HUES64 (cell line): ENCODE measurements around the gene NCBP2.
"Not testable (repeated sequence)": the region's sequence is repeated elsewhere in the genome, so short reads cannot be mapped to it uniquely, and the experiment has no call there.

Source experiments
- H3K27ac ChIP-seq: 2 replicates; pipeline ENCODE4 v1.7.0; 2013; ENCODE audit warnings: low read depth, low read length, inconsistent platforms
- H3K27me3 ChIP-seq: 2 replicates; pipeline ENCODE4 v1.6.1; 2013; ENCODE audit warnings: mild to moderate bottlenecking, low read length; ENCODE audit not compliant: insufficient read depth
- H3K36me3 ChIP-seq: 2 replicates; pipeline ENCODE4 v1.6.1; 2013; ENCODE audit warnings: mild to moderate bottlenecking, low read length; ENCODE audit not compliant: insufficient read depth
- H3K4me1 ChIP-seq: 2 replicates; pipeline ENCODE4 v1.6.1; 2013; ENCODE audit warnings: mild to moderate bottlenecking, low read length, moderate library complexity; ENCODE audit not compliant: insufficient read depth
- H3K4me3 ChIP-seq: 2 replicates; pipeline ENCODE4 v1.5.1; 2013; ENCODE audit warnings: mild to moderate bottlenecking, low read length, moderate library complexity
- H3K9ac ChIP-seq: 2 replicates; pipeline ENCODE4 v1.6.1; 2013; ENCODE audit warnings: mild to moderate bottlenecking, low read depth, low read length
- H3K9me3 ChIP-seq: 2 replicates; pipeline ENCODE4 v1.6.1; 2013; ENCODE audit warnings: low read depth, low read length; ENCODE audit not compliant: insufficient read depth
- WGBS: fragments of 150-250, 120-280 bp; methylation state at CpG from one replicate; pipeline ENCODE4 v1.1.7; 2013; ENCODE audit warnings: missing lambda C conversion rate; 5-methylcytosine and 5-hydroxymethylcytosine counted together

Gene NCBP2

DNA sequence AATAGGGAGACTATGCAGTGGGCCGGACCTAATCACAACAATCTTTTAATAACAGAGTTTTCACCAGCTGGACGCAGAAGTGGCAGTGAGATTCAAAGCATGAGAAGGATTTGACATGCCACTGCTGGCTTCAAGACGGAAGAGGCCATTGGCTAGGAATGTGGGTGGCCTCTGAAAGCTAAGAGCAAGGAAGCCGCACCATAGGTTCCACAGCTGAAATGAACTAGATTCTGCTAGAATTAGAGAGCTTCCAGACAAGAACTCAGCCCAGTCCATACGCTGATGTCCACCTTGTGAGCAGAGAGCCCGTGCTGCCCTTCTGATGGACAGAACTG is 6.9 kb upstream of the NCBP2 start:
- Histone ChIP-seq H3K9ac (no peak overlapping the region), H3K4me3 (no peak overlapping the region), H3K9me3 (no peaks in the 10 kb centered on the region), H3K4me1 (no peaks in the 10 kb centered on the region), H3K36me3 (0 out of 2 replicates have a peak, but pooled peaks cover 2% of the 10 kb centered on the region), H3K27me3 (peaks cover 7% of the 10 kb centered on the region), H3K27ac (no peak overlapping the region)
- WGBS = 85% methylated on average over 6 of the region's 6 CpGs

DNA sequence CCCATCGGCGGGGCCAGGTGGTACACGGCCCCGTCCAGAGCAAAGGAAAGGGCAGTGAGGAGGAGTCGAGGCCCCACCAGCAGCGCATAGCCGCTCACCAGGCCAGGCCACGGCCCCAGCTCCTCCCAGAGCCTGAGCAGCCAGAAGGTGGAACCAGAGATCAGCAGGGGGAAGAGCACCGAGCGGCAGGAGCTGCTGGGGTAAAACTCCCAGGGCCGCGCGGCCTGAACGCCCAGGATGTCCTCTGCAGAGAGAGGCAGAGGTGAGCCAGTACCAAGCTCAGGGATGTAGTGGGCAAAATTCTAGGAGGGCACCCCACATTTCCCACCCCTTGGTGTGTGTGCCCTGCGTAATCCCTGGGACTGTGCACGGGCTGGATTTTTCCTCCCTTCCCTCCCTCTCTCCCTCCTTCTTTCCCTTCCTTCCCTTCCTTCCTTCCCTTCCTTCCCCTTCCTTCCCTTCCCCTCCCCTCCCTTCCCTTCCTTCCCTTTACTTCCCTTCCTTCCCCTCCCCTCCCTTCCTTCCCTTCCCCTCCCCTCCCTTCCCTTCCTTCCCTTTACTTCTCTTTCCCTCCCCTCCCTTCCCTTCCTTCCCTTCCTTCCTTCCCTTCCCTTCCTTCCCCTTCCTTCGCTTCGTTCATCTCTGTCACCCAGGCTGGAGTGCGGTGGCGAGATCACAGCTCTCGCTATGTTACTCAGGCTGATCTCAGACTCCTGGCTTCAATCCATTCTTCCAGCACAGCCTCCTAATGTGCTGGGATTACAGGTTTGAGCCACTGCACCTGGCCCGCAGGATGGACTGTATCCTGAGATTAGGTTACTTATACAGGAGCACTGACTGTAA is 6.3 kb upstream of the NCBP2 start:
- H3K4me1 ChIP-seq = peaks cover 1% of the 10 kb centered on the region; the same call in 1 of the 2 replicates
- no peaks in the 10 kb centered on the region for H3K9me3 ChIP-seq
- H3K27me3 ChIP-seq = peaks cover 7% of the 10 kb centered on the region
- 63% methylated on average over 22 of the region's 22 CpGs for WGBS
- H3K36me3 ChIP-seq = 0 out of 2 replicates have a peak, but pooled peaks cover 3% of the 10 kb centered on the region
- H3K27ac ChIP-seq = no peak overlapping the region
- no peak overlapping the region; the same call in 1 of the 2 replicates for H3K4me3 ChIP-seq
- no peak overlapping the region; the same call in 1 of the 2 replicates for H3K9ac ChIP-seq

DNA sequence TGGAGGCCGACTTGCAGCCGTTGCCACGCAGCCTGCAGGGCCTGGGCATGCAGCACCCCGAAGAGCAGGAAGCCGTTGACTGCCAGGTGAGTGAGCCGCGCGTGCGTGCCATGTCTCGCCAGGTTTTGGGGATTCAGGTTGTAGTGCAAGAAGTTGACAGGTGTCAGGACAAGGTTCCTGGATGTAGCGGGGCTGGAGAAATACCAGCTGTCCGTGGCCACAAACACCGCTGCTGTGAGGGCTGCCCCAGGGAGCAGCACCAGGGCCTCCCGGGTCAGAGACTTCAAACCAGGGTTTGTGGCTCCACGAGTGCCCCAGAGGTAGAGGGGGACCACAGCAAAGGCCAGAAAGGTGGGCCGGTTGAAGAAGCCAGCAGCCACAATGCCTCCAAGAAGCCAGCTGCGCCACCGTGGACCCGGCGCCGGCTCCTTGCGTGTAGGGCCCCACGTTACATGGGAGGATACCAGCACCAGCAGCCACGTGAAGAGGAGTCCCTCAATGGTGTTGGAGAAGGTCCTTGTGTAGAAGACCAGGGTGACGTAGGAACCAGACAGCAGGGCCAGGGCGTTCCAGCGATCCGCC is 5.6 kb upstream of the NCBP2 start:
- H3K36me3 ChIP-seq = 0 out of 2 replicates have a peak, but pooled peaks cover 3% of the 10 kb centered on the region
- H3K4me1 ChIP-seq = peaks cover 7% of the 10 kb centered on the region; the same call in 1 of the 2 replicates
- no peaks in the 10 kb centered on the region for H3K9me3 ChIP-seq
- no peak overlapping the region for H3K4me3 ChIP-seq
- H3K9ac ChIP-seq = no peak overlapping the region
- 88% methylated on average over 28 of the region's 28 CpGs for WGBS
- no peak overlapping the region for H3K27ac ChIP-seq
- peaks cover 2% of the 10 kb centered on the region; the same call in 1 of the 2 replicates for H3K27me3 ChIP-seq

DNA sequence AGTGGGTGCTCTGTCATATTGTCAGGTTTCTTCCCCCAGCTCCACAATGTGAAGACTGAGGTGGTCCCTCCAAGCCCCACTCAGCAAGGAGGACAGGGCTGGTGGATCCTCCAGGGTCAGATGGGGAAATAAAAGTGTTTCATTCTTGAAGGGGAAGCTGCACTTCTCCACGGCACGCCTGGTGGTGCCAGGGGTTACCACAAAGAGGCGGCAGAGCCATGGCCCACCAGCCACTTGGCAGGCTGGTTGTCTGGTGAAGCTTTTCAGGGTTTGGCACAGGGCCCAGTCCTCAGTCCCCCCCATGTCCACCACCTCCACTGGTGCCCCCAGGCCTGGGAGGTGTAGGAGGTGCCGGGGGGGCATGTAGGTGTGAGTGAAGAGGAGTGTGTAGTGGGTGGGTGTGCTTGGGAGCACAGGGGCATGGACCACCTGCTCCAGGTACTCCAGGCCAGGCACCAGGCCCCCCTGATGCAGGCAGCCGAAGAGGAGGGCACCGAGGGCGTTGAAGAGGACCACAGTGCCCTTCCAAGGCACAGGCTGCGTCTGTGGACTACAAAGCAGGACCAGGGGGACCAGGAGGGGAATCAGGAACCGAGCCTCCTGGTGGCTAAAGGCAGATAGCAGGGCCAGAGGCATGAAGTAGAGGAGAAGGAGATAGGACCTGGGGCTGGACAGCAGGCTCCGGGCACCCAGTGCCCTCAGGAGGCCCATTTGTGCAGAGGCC is 5.0 kb upstream of the NCBP2 start:
- Histone ChIP-seq H3K9me3 (no peaks in the 10 kb centered on the region), H3K4me3 (no peak overlapping the region), H3K27ac (no peak overlapping the region), H3K27me3 (peaks cover 2% of the 10 kb centered on the region; the same call in 1 of the 2 replicates), H3K4me1 (peaks cover 7% of the 10 kb centered on the region; the same call in 1 of the 2 replicates), H3K9ac (no peak overlapping the region), H3K36me3 (0 out of 2 replicates have a peak, but pooled peaks cover 3% of the 10 kb centered on the region)
- 89% methylated on average over 10 of the region's 10 CpGs for WGBS

DNA sequence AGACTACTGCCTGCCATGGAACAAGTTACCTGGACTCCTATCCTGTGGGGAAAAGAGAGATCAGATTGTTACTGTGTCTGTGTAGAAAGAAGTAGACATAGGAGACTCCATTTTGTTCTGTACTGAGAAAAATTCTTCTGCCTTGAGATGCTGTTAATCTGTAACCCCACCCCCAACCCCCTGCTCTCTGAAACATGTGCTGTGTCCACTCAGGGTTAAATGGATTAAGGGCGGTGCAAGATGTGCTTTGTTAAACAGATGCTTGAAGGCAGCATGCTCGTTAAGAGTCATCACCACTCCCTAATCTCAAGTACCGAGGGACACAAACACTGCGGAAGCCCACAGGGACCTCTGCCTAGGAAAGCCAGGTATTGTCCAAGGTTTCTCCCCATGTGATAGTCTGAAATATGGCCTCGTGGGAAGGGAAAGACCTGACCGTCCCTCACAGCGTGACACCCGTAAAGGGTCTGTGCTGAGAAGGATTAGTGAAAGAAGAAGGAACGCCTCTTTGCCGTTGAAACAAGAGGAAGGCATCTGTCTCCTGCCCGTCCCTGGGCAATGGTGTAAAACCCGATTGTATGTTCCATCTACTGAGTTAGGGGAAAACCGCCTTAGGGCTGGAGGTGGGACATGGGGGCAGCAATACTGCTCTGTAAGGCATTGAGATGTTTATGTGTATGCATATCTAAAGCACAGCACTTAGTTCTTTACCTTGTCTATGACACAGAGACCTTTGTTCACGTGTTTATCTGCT is 1.9 kb upstream of the NCBP2 start:
- not testable (repeated sequence) for H3K9ac ChIP-seq, H3K9me3 ChIP-seq, H3K27ac ChIP-seq, H3K27me3 ChIP-seq, H3K4me1 ChIP-seq
- Histone ChIP-seq H3K36me3 (peaks cover 15% of the 10 kb centered on the region), H3K4me3 (peak overlapping the region; percentile 95)
- WGBS = 78% methylated on average over 12 of the region's 14 CpGs

DNA sequence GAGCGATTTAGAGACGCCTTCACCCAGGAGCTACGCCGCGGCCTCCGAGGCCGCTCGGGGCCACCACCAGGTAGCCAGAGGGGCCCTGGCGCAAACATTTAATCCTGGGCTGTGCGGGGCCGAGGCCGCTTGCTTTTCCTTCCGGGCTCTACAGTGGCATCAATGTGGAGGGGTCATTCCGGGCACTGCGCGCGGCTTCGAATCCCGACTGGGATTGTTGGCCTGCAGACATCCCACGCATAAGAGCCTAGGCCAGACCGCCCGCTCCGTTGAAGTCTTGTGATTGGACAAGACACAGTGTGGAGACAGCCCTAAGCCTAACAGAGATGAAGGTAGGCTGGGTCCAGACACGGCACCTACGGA is 568 bp upstream of the NCBP2 start:
- Histone ChIP-seq H3K27ac (peak overlapping the region; percentile 74), H3K36me3 (peaks cover 28% of the 10 kb centered on the region), H3K4me3 (peak overlapping the region; percentile 95), H3K9ac (peak overlapping the region; percentile 95), H3K4me1 (peaks cover 10% of the 10 kb centered on the region; the same call in 1 of the 2 replicates), H3K9me3 (no peaks in the 10 kb centered on the region), H3K27me3 (no peaks in the 10 kb centered on the region)
- 1% methylated on average over 25 of the region's 25 CpGs for WGBS

DNA sequence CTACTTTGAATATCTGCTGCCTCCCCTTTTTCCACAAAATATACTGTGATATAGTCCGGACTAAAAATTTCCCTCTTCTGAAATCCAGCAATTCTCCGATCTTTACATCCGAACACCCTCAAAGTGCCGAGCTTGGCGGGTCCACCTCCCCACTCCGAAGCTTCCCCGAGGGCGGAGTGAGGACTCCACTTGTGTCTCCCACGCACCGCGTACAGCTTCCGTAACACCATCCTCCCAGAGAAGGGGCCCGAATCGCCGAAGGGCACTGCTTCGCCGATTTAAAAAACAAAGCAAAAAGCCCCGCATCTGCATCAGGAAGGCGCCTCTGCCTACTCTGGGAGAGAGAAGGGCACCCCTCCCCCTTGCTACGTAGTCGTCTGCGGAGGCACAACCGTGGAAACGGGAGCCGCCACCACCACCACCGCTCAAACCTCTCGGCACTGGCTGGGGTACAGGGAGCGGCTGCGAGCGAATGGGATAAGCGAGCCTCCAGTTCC is 551 bp downstream of the NCBP2 start:
- Histone ChIP-seq H3K27ac (peak overlapping the region; percentile 99), H3K4me3 (peak overlapping the region; percentile 95), H3K9ac (peak overlapping the region; percentile 95), H3K27me3 (no peaks in the 10 kb centered on the region), H3K4me1 (peaks cover 10% of the 10 kb centered on the region; the same call in 1 of the 2 replicates), H3K9me3 (no peaks in the 10 kb centered on the region), H3K36me3 (peaks cover 39% of the 10 kb centered on the region)
- under 1% methylated on average over 31 of the region's 31 CpGs for WGBS

DNA sequence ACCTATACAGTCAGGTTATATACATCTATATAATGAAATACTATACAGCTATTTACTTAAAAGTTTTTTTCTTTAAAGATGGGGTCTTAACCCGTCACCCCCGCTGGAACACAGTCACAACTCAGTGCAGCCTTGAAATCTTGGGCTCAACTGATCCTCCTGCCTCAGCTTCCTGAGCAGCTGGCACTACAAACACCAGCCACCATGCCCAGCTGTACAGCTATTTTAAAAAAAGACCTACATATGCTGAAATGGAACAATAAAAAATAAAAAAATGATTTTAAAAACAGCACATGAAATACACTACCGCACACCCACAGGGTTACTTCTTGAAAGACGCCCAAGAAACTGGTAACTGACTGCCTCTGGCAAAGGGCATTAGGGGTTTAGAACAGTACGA is 3.8 kb downstream of the NCBP2 start:
- H3K27me3 ChIP-seq = no peaks in the 10 kb centered on the region
- no peak overlapping the region for H3K4me3 ChIP-seq
- H3K9me3 ChIP-seq = no peaks in the 10 kb centered on the region
- WGBS = 94% methylated on average over 5 of the region's 5 CpGs
- H3K4me1 ChIP-seq = peaks cover 7% of the 10 kb centered on the region; the same call in 1 of the 2 replicates
- H3K27ac ChIP-seq = no peak overlapping the region
- no peak overlapping the region for H3K9ac ChIP-seq
- H3K36me3 ChIP-seq = peaks cover 68% of the 10 kb centered on the region

DNA sequence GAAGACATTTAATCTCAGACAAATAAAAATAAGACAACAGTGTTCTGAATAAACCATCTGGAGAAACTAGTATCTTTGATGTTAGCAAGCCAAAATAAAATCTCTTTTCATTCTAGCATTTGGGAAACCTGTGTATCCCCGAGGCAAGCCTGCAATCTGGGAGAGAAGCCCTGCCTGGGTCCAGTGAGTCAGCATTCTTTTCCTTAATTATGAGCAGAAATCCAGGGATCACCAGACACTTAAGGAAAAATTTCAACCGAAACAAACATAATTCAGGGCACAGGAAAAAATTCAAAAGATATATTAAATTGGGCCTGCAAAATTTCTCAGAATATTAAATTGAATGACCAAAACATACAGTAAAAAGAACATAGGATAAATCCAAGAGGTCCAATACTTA is 4.2 kb downstream of the NCBP2 start:
- WGBS = 93% methylated on average over 2 of the region's 2 CpGs
- no peaks in the 10 kb centered on the region for H3K9me3 ChIP-seq
- no peak overlapping the region for H3K4me3 ChIP-seq
- 0 out of 2 replicates have a peak, but pooled peaks cover 3% of the 10 kb centered on the region for H3K4me1 ChIP-seq
- peaks cover 71% of the 10 kb centered on the region for H3K36me3 ChIP-seq
- H3K27ac ChIP-seq = no peak overlapping the region; the same call in 1 of the 2 replicates
- H3K9ac ChIP-seq = no peak overlapping the region
- H3K27me3 ChIP-seq = no peaks in the 10 kb centered on the region

DNA sequence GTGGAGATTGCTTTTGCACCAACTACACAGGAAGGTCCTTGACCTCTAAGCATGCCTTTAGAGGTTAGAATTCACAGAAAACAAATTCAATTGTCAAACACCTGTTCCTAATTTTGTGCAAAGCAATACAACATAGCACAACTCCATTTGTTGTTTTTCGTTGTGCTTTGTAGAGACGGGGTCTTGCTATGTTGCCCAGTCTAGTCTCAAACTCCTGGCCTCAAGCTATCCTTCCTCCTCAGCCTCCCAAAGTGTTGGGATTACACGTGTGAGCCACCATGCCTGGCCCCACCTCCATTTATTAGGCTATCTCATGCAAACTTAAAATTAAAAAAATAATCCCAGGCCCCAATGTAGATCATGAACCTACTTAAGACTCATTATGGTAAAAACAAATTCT is 6.0 kb downstream of the NCBP2 start:
- H3K4me1 ChIP-seq = 0 out of 2 replicates have a peak, but pooled peaks cover 3% of the 10 kb centered on the region
- 97% methylated on average over 3 of the region's 3 CpGs for WGBS
- no peak overlapping the region for H3K4me3 ChIP-seq
- peaks cover 87% of the 10 kb centered on the region for H3K36me3 ChIP-seq
- no peak overlapping the region for H3K27ac ChIP-seq
- no peaks in the 10 kb centered on the region for H3K9me3 ChIP-seq
- H3K27me3 ChIP-seq = no peaks in the 10 kb centered on the region
- no peak overlapping the region for H3K9ac ChIP-seq
